Measurements from ENCODE around the gene SLC49A4.
A peak's percentile ranks its signal among the peaks of the same experiment; 100 is the strongest.

The SLC49A4 gene

GRCh38 chr3:122898298-122898697, 103.4 kb downstream of the SLC49A4 start (continued):
- TF ChIP-seq GLI4 (tag by site-specific recombination; IDR thresholded peaks at IDR 0.05): no peak
- no peak for TF ChIP-seq ZNF239 (tag by site-specific recombination; IDR thresholded peaks at IDR 0.05)
- TF ChIP-seq ZBTB8A (tag by site-specific recombination; IDR thresholded peaks at IDR 0.05): no peak

DNA sequence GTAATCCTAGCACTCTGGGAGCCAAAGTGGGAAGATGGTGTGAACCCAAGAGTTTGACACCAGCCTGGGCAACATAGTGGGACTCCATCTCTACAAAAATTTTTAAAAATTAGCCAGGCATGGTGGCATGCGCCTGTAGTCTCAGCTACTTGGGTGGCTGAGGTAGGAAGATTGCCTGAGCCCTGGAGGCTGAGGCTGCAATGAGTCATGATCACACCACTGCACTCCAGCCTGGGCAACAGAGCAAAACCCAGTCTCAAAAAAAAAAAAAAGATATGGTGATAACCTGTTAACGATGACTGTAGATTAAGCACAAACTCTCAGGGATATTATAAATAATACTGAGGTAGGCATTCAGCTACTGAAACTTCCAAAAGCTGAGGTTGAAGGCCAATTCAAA, 107.5 kb downstream of the SLC49A4 start:
- CTCF ChIA-PET: interaction anchor here (0.6 kb wide), 1 partner anchor 553 kb away, joined by 3 read pairs; no protein-coding TSS in a partner anchor
- H3K27ac ChIP-seq (ENCODE audit: extremely low read depth, low read depth, low read length): no peak overlapping the region
- no peak overlapping the region for H3K4me3 ChIP-seq (ENCODE audit: low read depth, low read length)
- no peak for TF ChIP-seq ZXDB (tag by site-specific recombination; IDR thresholded peaks at IDR 0.05)
- peak; percentile 24; the same call in 1 of the 2 replicates for TF ChIP-seq ZNF362 (tag by site-specific recombination; IDR thresholded peaks at IDR 0.05)
- no peak for TF ChIP-seq ZNF37A (tag by site-specific recombination; IDR thresholded peaks at IDR 0.05)
- no peak for TF ChIP-seq ZNF600 (tag by site-specific recombination; IDR thresholded peaks at IDR 0.05)
- 0 out of 2 replicates have a peak, but pooled peaks have one; percentile 23 for TF ChIP-seq ZNF335 (tag by site-specific recombination; conservative IDR thresholded peaks at IDR 0.05)
- no peak for TF ChIP-seq SALL2 (tag by site-specific recombination; IDR thresholded peaks at IDR 0.05; ENCODE audit: borderline replicate concordance)
- TF ChIP-seq SCRT2 (tag by site-specific recombination; IDR thresholded peaks at IDR 0.05): peak; percentile 43; the same call in 1 of the 2 replicates
- no peak for TF ChIP-seq ZNF184 (tag by site-specific recombination; IDR thresholded peaks at IDR 0.05)
- no peak for TF ChIP-seq ZNF521 (tag by site-specific recombination; IDR thresholded peaks at IDR 0.05)
- no peak for TF ChIP-seq IKZF3 (tag by site-specific recombination; IDR thresholded peaks at IDR 0.05)
- TF ChIP-seq YY1 (tag by site-specific recombination; IDR thresholded peaks at IDR 0.05): no peak
- no peak for TF ChIP-seq REPIN1 (tag by site-specific recombination; IDR thresholded peaks at IDR 0.05; ENCODE audit: low read depth)
- TF ChIP-seq ZSCAN18 (tag by site-specific recombination; IDR thresholded peaks at IDR 0.05): no peak
- no peak for TF ChIP-seq ZNF529 (tag by site-specific recombination; IDR thresholded peaks at IDR 0.05; ENCODE audit: insufficient replicate concordance)
- TF ChIP-seq ZNF610 (tag by site-specific recombination; IDR thresholded peaks at IDR 0.05; ENCODE audit: borderline replicate concordance): no peak
- TF ChIP-seq ZNF561 (tag by site-specific recombination; IDR thresholded peaks at IDR 0.05; ENCODE audit: borderline replicate concordance): no peak
- no peak for TF ChIP-seq ZNF398 (tag by site-specific recombination; IDR thresholded peaks at IDR 0.05)
- no peak for TF ChIP-seq KLF10 (tag by site-specific recombination; IDR thresholded peaks at IDR 0.05)
- TF ChIP-seq MZF1 (tag by site-specific recombination; IDR thresholded peaks at IDR 0.05; ENCODE audit: borderline replicate concordance): no peak
- no peak for TF ChIP-seq ZNF704 (tag by site-specific recombination; IDR thresholded peaks at IDR 0.05)
- no peak for TF ChIP-seq ZNF416 (tag by site-specific recombination; IDR thresholded peaks at IDR 0.05)
- no peak for TF ChIP-seq ZNF302 (tag by site-specific recombination; IDR thresholded peaks at IDR 0.05; ENCODE audit: low read depth)
- no peak for TF ChIP-seq TRIM28 (IDR thresholded peaks at IDR 0.05; ENCODE audit: borderline replicate concordance, low read length)
- no peak for TF ChIP-seq KLF17 (tag by site-specific recombination; IDR thresholded peaks at IDR 0.05)
- TF ChIP-seq SETDB1 (IDR thresholded peaks at IDR 0.05; ENCODE audit: insufficient read length, low read length): no peak
- TF ChIP-seq ZNF211 (tag by site-specific recombination; IDR thresholded peaks at IDR 0.05; ENCODE audit: low read depth): no peak
- H3K4me1 ChIP-seq (ENCODE audit: control insufficient read depth, insufficient read depth, low read length): no peaks in the 10 kb centered on the region
- no peaks in the 10 kb centered on the region for H3K9me3 ChIP-seq (ENCODE audit: control insufficient read depth, insufficient read depth, low read depth, low read length)
- POLR2A ChIA-PET: no interaction called here
- H3K36me3 ChIP-seq (ENCODE audit: control insufficient read depth in 2 of 2, insufficient read depth in 1 of 2, low read length in 2 of 2): no peaks in the 10 kb centered on the region
